Measurements from ENCODE around the gene TLK1. TPM values are rescaled to one million over a fixed set of nuclear protein-coding genes. Genes with fewer than 3 reads are reported as not detected.

TLK1 gene
- total and polyA plus RNA-seq, 4 donors, result 8.5 to 54.4 (median 27.3) TPM

DNA sequence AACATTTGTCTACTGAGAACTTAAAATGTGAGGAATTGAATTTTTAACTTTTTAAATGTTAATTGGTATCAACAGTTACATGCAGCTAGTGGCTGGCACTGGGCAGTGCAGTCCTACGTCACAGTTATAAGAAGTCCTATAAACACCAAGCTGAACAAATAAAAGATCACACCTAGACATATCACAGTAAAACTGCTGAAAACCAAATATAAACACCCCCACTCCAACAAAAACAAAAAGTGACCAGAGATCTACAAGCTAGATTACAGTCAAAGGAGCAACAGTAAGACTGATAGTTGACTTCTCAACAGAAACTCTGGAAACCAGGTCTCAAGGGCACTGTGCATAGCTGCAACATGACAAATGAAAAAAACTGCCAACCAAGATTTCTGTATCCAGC is 19.4 kb downstream of the TLK1 start:
- no peaks in the 10 kb centered on the region for H3K9me3 ChIP-seq (ENCODE audit: control insufficient read depth in 4 of 4, insufficient read depth in 3 of 4, low read length in 3 of 4)
- H3K4me3 ChIP-seq, result no peak overlapping the region
- DNase-seq, result no peak
- no peaks in the 10 kb centered on the region for H3K36me3 ChIP-seq (ENCODE audit: control insufficient read depth in 4 of 4, insufficient read depth in 4 of 4, low read length in 4 of 4)
- 80 to 84% methylated on average over 1 of the region's 1 CpG for WGBS, 2 donors
- no peaks in the 10 kb centered on the region for H3K27me3 ChIP-seq (ENCODE audit: control insufficient read depth in 3 of 3, insufficient read depth in 3 of 3, low read length in 2 of 3)
- no peak overlapping the region for H3K27ac ChIP-seq (ENCODE audit: low read depth in 1 of 2, low read length in 1 of 2)
- no peak for ATAC-seq (ENCODE audit: insufficient read depth, low FRiP score)
- TF ChIP-seq, protein P1, sequence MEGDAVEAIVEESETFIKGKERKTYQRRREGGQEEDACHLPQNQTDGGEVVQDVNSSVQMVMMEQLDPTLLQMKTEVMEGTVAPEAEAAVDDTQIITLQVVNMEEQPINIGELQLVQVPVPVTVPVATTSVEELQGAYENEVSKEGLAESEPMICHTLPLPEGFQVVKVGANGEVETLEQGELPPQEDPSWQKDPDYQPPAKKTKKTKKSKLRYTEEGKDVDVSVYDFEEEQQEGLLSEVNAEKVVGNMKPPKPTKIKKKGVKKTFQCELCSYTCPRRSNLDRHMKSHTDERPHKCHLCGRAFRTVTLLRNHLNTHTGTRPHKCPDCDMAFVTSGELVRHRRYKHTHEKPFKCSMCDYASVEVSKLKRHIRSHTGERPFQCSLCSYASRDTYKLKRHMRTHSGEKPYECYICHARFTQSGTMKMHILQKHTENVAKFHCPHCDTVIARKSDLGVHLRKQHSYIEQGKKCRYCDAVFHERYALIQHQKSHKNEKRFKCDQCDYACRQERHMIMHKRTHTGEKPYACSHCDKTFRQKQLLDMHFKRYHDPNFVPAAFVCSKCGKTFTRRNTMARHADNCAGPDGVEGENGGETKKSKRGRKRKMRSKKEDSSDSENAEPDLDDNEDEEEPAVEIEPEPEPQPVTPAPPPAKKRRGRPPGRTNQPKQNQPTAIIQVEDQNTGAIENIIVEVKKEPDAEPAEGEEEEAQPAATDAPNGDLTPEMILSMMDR (IDR thresholded peaks at IDR 0.05; ENCODE audit: control extremely low read depth, extremely low read depth), result no peak
- H3K4me1 ChIP-seq (ENCODE audit: control insufficient read depth in 5 of 5, insufficient read depth in 5 of 5, low read length in 5 of 5), result peaks cover 0 to 7% (median 0%) of the 10 kb centered on the region in 5 donors
- no peak overlapping the region for H3K9ac ChIP-seq (ENCODE audit: insufficient read depth in 1 of 2, low read length in 2 of 2)

DNA sequence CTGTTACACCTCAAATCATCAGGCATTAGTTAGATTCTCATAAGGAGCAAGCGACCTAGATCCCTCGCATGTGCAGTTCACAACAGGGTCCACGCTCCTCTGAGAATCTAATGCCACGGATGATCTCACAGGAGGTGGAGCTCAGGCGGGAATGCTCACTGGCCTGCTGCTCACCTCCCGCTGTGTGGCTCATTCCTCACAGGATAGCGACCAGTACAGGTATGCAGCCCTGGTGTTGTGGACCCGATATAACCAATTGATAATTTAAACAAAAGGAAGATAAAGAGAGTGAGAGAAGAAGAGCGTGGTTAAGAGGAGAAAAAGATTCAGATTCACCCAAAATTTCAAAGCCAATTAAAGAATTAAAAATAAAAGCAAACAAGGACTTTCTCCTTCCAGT is 20.8 kb downstream of the TLK1 start:
- H3K4me1 ChIP-seq (ENCODE audit: control insufficient read depth in 5 of 5, insufficient read depth in 5 of 5, low read length in 5 of 5), result peaks cover 0 to 4% (median 0%) of the 10 kb centered on the region in 5 donors
- no peak for DNase-seq
- no peaks in the 10 kb centered on the region for H3K9me3 ChIP-seq (ENCODE audit: control insufficient read depth in 4 of 4, insufficient read depth in 3 of 4, low read length in 3 of 4)
- 96 to 98% methylated on average over 9 of the region's 9 CpGs for WGBS, 2 donors
- TF ChIP-seq, protein P1 (IDR thresholded peaks at IDR 0.05; ENCODE audit: control extremely low read depth, extremely low read depth), result no peak
- no peak overlapping the region for H3K4me3 ChIP-seq
- no peak overlapping the region for H3K9ac ChIP-seq (ENCODE audit: insufficient read depth in 1 of 2, low read length in 2 of 2)
- ATAC-seq (ENCODE audit: insufficient read depth, low FRiP score), result no peak
- H3K36me3 ChIP-seq (ENCODE audit: control insufficient read depth in 4 of 4, insufficient read depth in 4 of 4, low read length in 4 of 4), result no peaks in the 10 kb centered on the region
- no peak overlapping the region for H3K27ac ChIP-seq (ENCODE audit: low read depth in 1 of 2, low read length in 1 of 2)
- H3K27me3 ChIP-seq (ENCODE audit: control insufficient read depth in 3 of 3, insufficient read depth in 3 of 3, low read length in 2 of 3), result no peaks in the 10 kb centered on the region

DNA sequence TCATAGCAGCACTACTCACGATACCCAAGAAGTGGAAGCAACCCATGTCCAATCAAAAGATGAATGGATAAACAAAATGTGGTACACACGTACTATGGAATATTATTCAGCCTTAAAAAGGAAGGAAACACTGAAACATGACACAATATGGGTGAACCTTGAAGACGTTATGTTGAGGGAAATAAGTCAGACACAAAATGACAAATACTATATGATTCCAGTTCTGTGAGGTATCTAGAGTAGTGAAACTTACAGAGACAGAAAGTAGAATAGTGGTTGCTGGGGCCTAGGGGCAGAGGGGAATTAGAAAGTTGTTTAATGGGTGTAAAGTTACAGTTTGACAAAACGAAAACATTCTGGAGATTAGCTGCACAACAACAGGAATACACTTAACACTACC is 24.7 kb downstream of the TLK1 start:
- Histone ChIP-seq H3K4me3 (no peak overlapping the region), H3K36me3 (ENCODE audit: control insufficient read depth in 4 of 4, insufficient read depth in 4 of 4, low read length in 4 of 4) (no peaks in the 10 kb centered on the region), H3K9ac (ENCODE audit: insufficient read depth in 1 of 2, low read length in 2 of 2) (no peak overlapping the region), H3K4me1 (ENCODE audit: control insufficient read depth in 5 of 5, insufficient read depth in 5 of 5, low read length in 5 of 5) (peaks cover 0 to 3% (median 0%) of the 10 kb centered on the region in 5 donors), H3K9me3 (ENCODE audit: control insufficient read depth in 4 of 4, insufficient read depth in 3 of 4, low read length in 3 of 4) (no peaks in the 10 kb centered on the region), H3K27me3 (ENCODE audit: control insufficient read depth in 3 of 3, insufficient read depth in 3 of 3, low read length in 2 of 3) (no peaks in the 10 kb centered on the region), H3K27ac (ENCODE audit: low read depth in 1 of 2, low read length in 1 of 2) (no peak overlapping the region)
- ATAC-seq (ENCODE audit: insufficient read depth, low FRiP score), result no peak
- 69 to 77% methylated on average over 4 of the region's 4 CpGs for WGBS, 2 donors
- TF ChIP-seq, protein P1 (IDR thresholded peaks at IDR 0.05; ENCODE audit: control extremely low read depth, extremely low read depth), result no peak
- no peak for DNase-seq

DNA sequence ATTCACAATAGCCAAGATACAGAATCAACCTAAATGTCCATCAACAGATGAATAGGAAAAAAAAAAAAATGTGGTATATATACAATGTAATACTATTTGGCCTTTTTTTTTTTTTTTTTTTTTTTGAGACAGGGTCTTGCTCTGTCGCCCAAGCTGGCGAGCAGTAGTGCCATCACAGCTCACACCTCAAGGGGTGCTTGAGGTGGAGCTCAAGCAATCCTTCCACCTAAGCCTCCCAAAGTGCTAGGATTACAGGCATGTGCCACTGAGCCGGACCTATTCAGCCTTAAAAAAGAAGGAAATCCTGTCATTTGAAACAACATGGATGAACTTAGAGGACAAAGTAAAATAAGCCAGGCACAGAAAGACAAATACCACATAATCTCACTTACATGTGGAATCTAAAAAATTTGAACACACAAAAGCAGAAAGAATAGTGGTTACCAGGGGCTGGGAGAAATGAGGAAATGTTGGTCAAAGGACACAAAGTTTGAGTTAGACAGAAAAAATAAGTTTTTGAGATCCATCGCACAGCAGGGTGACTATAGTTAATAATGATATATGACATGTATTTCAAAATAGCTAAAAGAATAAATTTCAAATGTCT is 26.0 kb downstream of the TLK1 start:
- peaks cover 0 to 3% (median 0%) of the 10 kb centered on the region in 5 donors for H3K4me1 ChIP-seq (ENCODE audit: control insufficient read depth in 5 of 5, insufficient read depth in 5 of 5, low read length in 5 of 5)
- H3K9me3 ChIP-seq (ENCODE audit: control insufficient read depth in 4 of 4, insufficient read depth in 3 of 4, low read length in 3 of 4), result no peaks in the 10 kb centered on the region
- no peak overlapping the region for H3K4me3 ChIP-seq
- H3K27me3 ChIP-seq (ENCODE audit: control insufficient read depth in 3 of 3, insufficient read depth in 3 of 3, low read length in 2 of 3), result no peaks in the 10 kb centered on the region
- no peak for DNase-seq
- no peak overlapping the region for H3K9ac ChIP-seq (ENCODE audit: insufficient read depth in 1 of 2, low read length in 2 of 2)
- H3K27ac ChIP-seq (ENCODE audit: low read depth in 1 of 2, low read length in 1 of 2), result no peak overlapping the region
- TF ChIP-seq, protein P1 (IDR thresholded peaks at IDR 0.05; ENCODE audit: control extremely low read depth, extremely low read depth), result no peak
- 89 to 92% methylated on average over 4 of the region's 4 CpGs for WGBS, 2 donors
- ATAC-seq (ENCODE audit: insufficient read depth, low FRiP score), result no peak
- no peaks in the 10 kb centered on the region for H3K36me3 ChIP-seq (ENCODE audit: control insufficient read depth in 4 of 4, insufficient read depth in 4 of 4, low read length in 4 of 4)

All from lung (tissue), 12 donors.